Measurements from ENCODE around the gene FHL3. TPM values are rescaled to one million over a fixed set of nuclear protein-coding genes. Genes with fewer than 3 reads are reported as not detected.

Gene FHL3
- total and polyA plus RNA-seq, 9 of the 15 experiments (the other 6 are each of a cell fraction or from before 2014, with no cell fraction given), result 6.1 to 144 (median 34.1) TPM

GRCh38 chr1:38027201-38028104 lies 22.1 kb upstream of the FHL3 start (continued):
- TF ChIP-seq ZNF407 (IDR thresholded peaks at IDR 0.05; ENCODE audit: low read depth) (no peak), THRB (CRISPR knock-in tag; conservative IDR thresholded peaks at IDR 0.05) (no peak), HMG20B (CRISPR knock-in tag; IDR thresholded peaks at IDR 0.05) (no peak), NCOR1 (IDR thresholded peaks at IDR 0.05) (no peak), CBFB (CRISPR knock-in tag; IDR thresholded peaks at IDR 0.05) (no peak), DEAF1 (CRISPR knock-in tag; IDR thresholded peaks at IDR 0.05) (no peak), KDM1A (IDR thresholded peaks at IDR 0.05) (no peak), MED1 (CRISPR knock-in tag; IDR thresholded peaks at IDR 0.05; ENCODE audit: borderline replicate concordance) (no peak), SRSF7 (optimal IDR thresholded peaks at IDR 0.05; ENCODE audit: low read depth, low read length) (no peak), ZNF668 (CRISPR knock-in tag; IDR thresholded peaks at IDR 0.05) (no peak), BDP1 (IDR thresholded peaks at IDR 0.05; ENCODE audit: insufficient read depth, insufficient read length) (no peak), CBX3 (IDR thresholded peaks at IDR 0.05; ENCODE audit: borderline replicate concordance in 1 of 2, low read length in 2 of 2) (no peak), ZNF134 (CRISPR knock-in tag; conservative IDR thresholded peaks at IDR 0.05) (no peak), SMAD4 (CRISPR knock-in tag; conservative IDR thresholded peaks at IDR 0.05) (no peak), PRMT5 (CRISPR knock-in tag; IDR thresholded peaks at IDR 0.05) (no peak)
